ENCODE data around the gene ATP10A.

ATP10A gene

DNA sequence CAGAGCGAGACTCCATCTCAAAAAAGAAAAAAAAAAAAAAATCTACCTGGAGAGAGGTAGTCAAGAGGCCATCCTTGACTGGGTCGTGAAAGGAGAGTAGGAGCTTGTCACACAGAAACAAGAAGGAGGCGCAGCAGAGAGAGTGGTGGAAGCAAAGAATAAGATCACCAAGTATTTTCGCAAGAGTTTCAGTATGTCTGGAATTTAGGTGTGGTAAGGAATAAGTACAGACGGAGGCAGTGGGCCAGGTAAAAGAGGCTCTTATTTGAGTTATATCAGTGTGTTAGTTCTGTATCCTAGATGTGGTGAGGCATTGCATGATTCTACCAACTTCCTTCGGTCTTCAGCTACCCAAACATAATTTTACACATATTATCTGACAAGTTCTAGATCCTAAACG lies 14.6 kb upstream of the ATP10A start:
- peaks cover 0 to 1% (median 0%) of the 10 kb centered on the region in 11 experiments; a peak in 2 of 22 replicates for H3K9me3 ChIP-seq (replicated peaks in 1 of 11)
- no peak for TF ChIP-seq Cebpa-rat (IDR thresholded peaks at IDR 0.05)
- no peak overlapping the region for H3K4me3 ChIP-seq
- H3K27ac ChIP-seq = no peak overlapping the region
- no peaks in the 10 kb centered on the region for H3K27me3 ChIP-seq
- H3K36me3 ChIP-seq = no peaks in the 10 kb centered on the region
- H3K9ac ChIP-seq = no peak overlapping the region
- H3K4me2 ChIP-seq = no peak overlapping the region
- peaks cover 0 to 9% (median 5%) of the 10 kb centered on the region in 10 experiments; a peak in 8 of 20 replicates for H3K4me1 ChIP-seq
- H4K20me1 ChIP-seq = no peaks in the 10 kb centered on the region

- Histone ChIP-seq H3K4me2 (no peak overlapping the region), H3K27me3 (no peaks in the 10 kb centered on the region), H3K9ac (no peak overlapping the region), H3K4me3 (no peak overlapping the region), H3K9me3 (replicated peaks in 1 of 11) (no peaks in the 10 kb centered on the region), H3K27ac (no peak overlapping the region), H4K20me1 (no peaks in the 10 kb centered on the region), H3K36me3 (no peaks in the 10 kb centered on the region), H3K4me1 (peaks cover 0 to 9% (median 5%) of the 10 kb centered on the region in 10 experiments; a peak in 8 of 20 replicates)
- TF ChIP-seq Cebpa-rat (IDR thresholded peaks at IDR 0.05) = no peak
These were observed 13.4 kb upstream of the ATP10A start for GRCh38 chr15:25876231-25877140.

- H3K27me3 ChIP-seq = no peaks in the 10 kb centered on the region
- no peak overlapping the region for H3K4me3 ChIP-seq
- H3K4me2 ChIP-seq = no peak overlapping the region
- H3K27ac ChIP-seq = no peak overlapping the region
- H4K20me1 ChIP-seq = no peaks in the 10 kb centered on the region
- TF ChIP-seq Cebpa-rat (IDR thresholded peaks at IDR 0.05) = no peak
- peaks cover 0 to 7% (median 3%) of the 10 kb centered on the region in 10 experiments; a peak in 8 of 20 replicates for H3K4me1 ChIP-seq
- no peaks in the 10 kb centered on the region for H3K9me3 ChIP-seq (replicated peaks in 1 of 11)
- H3K9ac ChIP-seq = no peak overlapping the region
- no peaks in the 10 kb centered on the region for H3K36me3 ChIP-seq
These were observed 12.4 kb upstream of the ATP10A start for GRCh38 chr15:25875566-25875965.

- no peaks in the 10 kb centered on the region for H3K36me3 ChIP-seq
- TF ChIP-seq Cebpa-rat (IDR thresholded peaks at IDR 0.05) = no peak
- H3K4me2 ChIP-seq = no peak overlapping the region
- H3K9me3 ChIP-seq (replicated peaks in 1 of 11) = no peaks in the 10 kb centered on the region
- H3K27me3 ChIP-seq = no peaks in the 10 kb centered on the region
- no peaks in the 10 kb centered on the region for H4K20me1 ChIP-seq
- H3K4me3 ChIP-seq = no peak overlapping the region
- H3K9ac ChIP-seq = no peak overlapping the region
- no peak overlapping the region for H3K27ac ChIP-seq
- peaks cover 0 to 7% (median 6%) of the 10 kb centered on the region in 10 experiments; a peak in 11 of 20 replicates for H3K4me1 ChIP-seq
These were observed 11.3 kb upstream of the ATP10A start for GRCh38 chr15:25874379-25874778.

DNA sequence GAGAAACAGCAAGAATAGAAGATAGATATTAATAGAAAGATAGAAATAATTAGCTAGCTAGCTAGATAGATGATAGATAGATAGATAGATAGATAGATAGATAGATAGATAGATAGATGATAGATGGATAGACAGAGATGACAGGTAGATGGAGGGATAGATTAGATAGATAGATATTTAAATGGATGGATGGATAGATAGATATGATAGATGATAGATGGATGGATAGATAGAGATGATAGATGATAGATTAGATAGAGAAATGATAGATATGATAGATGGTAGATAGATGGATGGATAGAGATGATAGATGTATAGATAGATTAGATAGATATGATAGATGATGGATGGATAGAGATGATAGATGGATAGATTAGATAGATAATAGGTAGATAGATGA lies 8.3 kb upstream of the ATP10A start:
- Histone ChIP-seq H4K20me1 (no peaks in the 10 kb centered on the region), H3K36me3 (no peaks in the 10 kb centered on the region), H3K9ac (no peak overlapping the region), H3K4me2 (no peak overlapping the region), H3K9me3 (replicated peaks in 1 of 11) (no peaks in the 10 kb centered on the region), H3K27ac (no peak overlapping the region), H3K4me3 (no peak overlapping the region), H3K4me1 (peaks cover 0 to 10% (median 6%) of the 10 kb centered on the region in 10 experiments; a peak in 11 of 20 replicates), H3K27me3 (no peaks in the 10 kb centered on the region)
- no peak for TF ChIP-seq Cebpa-rat (IDR thresholded peaks at IDR 0.05)

- H3K9me3 ChIP-seq (replicated peaks in 1 of 11) = no peaks in the 10 kb centered on the region
- TF ChIP-seq Cebpa-rat (IDR thresholded peaks at IDR 0.05) = no peak
- no peaks in the 10 kb centered on the region; a peak in 1 of 22 replicates for H4K20me1 ChIP-seq
- H3K27me3 ChIP-seq = no peaks in the 10 kb centered on the region
- no peak overlapping the region for H3K27ac ChIP-seq
- no peak overlapping the region for H3K4me2 ChIP-seq
- peaks cover 0 to 10% (median 6%) of the 10 kb centered on the region in 10 experiments; a peak in 11 of 20 replicates for H3K4me1 ChIP-seq
- no peaks in the 10 kb centered on the region for H3K36me3 ChIP-seq
- no peak overlapping the region for H3K9ac ChIP-seq
- H3K4me3 ChIP-seq = no peak overlapping the region
These were observed 7.8 kb upstream of the ATP10A start for GRCh38 chr15:25870938-25871337.

- peaks cover 0 to 7% (median 0%) of the 10 kb centered on the region in 11 experiments; a peak in 3 of 22 replicates for H3K27me3 ChIP-seq
- peak overlapping the region; percentile 3 to 64 (median 37); a peak in 18 of 22 replicates for H3K4me2 ChIP-seq
- H3K4me1 ChIP-seq = peaks cover 0 to 10% (median 7%) of the 10 kb centered on the region in 10 experiments; a peak in 11 of 20 replicates
- H3K4me3 ChIP-seq = no peak overlapping the region
- no peak for TF ChIP-seq Cebpa-rat (IDR thresholded peaks at IDR 0.05)
- H3K36me3 ChIP-seq = no peaks in the 10 kb centered on the region
- H4K20me1 ChIP-seq = no peaks in the 10 kb centered on the region; a peak in 1 of 22 replicates
- no peak overlapping the region for H3K9ac ChIP-seq
- H3K9me3 ChIP-seq (replicated peaks in 1 of 11) = no peaks in the 10 kb centered on the region
- no peak overlapping the region for H3K27ac ChIP-seq
These were observed 6.6 kb upstream of the ATP10A start for GRCh38 chr15:25869701-25870100.

DNA sequence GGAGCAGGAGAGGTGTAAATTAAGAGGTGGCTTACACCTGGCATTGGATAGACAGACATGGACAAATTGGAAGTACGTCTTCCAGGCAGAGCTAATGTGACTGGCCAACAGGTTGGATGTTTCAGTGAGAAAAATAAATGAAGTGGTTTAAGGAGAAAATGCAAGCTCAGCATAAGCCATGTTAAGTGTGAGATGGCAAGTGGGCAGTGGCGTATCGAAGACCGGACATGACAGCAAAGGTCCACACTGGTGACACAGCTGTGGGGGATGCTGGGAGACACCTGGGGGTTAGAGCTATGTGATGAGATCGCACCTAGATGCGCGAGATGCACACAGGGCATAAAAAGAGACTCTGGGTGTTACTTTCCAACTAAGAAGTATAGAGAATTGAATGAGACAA lies 3.7 kb upstream of the ATP10A start:
- no peak overlapping the region for H3K4me2 ChIP-seq
- TF ChIP-seq Cebpa-rat (IDR thresholded peaks at IDR 0.05) = no peak
- peaks cover 0 to 35% (median 0%) of the 10 kb centered on the region in 11 experiments; a peak in 11 of 22 replicates for H3K27me3 ChIP-seq

GRCh38 chr15:25866251-25866650 lies 3.1 kb upstream of the ATP10A start:
- TF ChIP-seq Cebpa-rat (IDR thresholded peaks at IDR 0.05) = no peak
- Histone ChIP-seq H4K20me1 (peaks cover 0 to 9% (median 0%) of the 10 kb centered on the region in 11 experiments; a peak in 2 of 22 replicates), H3K27ac (no peak overlapping the region), H3K36me3 (no peaks in the 10 kb centered on the region), H3K4me3 (no peak overlapping the region), H3K4me1 (peaks cover 14 to 37% (median 31%) of the 10 kb centered on the region in 10 experiments), H3K9ac (no peak overlapping the region), H3K27me3 (peaks cover 0 to 41% (median 0%) of the 10 kb centered on the region in 11 experiments; a peak in 11 of 22 replicates), H3K4me2 (no peak overlapping the region), H3K9me3 (replicated peaks in 1 of 11) (no peaks in the 10 kb centered on the region)

More for the DNA sequence above, 3.7 kb upstream of the ATP10A start:
- peaks cover 8 to 30% (median 25%) of the 10 kb centered on the region in 10 experiments for H3K4me1 ChIP-seq
- peaks cover 0 to 4% (median 0%) of the 10 kb centered on the region in 11 experiments; a peak in 1 of 22 replicates for H4K20me1 ChIP-seq
- no peaks in the 10 kb centered on the region for H3K36me3 ChIP-seq
- no peaks in the 10 kb centered on the region for H3K9me3 ChIP-seq (replicated peaks in 1 of 11)
- no peak overlapping the region for H3K4me3 ChIP-seq
- H3K9ac ChIP-seq = no peak overlapping the region
- H3K27ac ChIP-seq = no peak overlapping the region
